Esophagus squamous epithelium (tissue), 4 donors: ENCODE measurements around the gene NRXN3.

Experiments used
- POLR2A ChIP-seq, 4 donors: fragments of 450-650 bp; IDR thresholded peaks; one replicate each; pipeline ENCODE4 v1.6.1; 2017; ENCODE audit warnings: antibody characterized with exemption in 4 of 4, mild to moderate bottlenecking in 4 of 4, moderate library complexity in 3 of 4
- TF ChIP-seq, protein P1 (sequence below), 6 experiments: fragments of 450-650 bp in 4 of 6; fragments of 200-600 bp in 2 of 6; sonication (generic) in 2 of 6; IDR thresholded peaks; one replicate each; pipeline ENCODE4 v1.5.1; 2016 to 2019; ENCODE audit warnings: antibody characterized with exemption in 6 of 6, mild to moderate bottlenecking in 4 of 6, moderate library complexity in 4 of 6

DNA sequence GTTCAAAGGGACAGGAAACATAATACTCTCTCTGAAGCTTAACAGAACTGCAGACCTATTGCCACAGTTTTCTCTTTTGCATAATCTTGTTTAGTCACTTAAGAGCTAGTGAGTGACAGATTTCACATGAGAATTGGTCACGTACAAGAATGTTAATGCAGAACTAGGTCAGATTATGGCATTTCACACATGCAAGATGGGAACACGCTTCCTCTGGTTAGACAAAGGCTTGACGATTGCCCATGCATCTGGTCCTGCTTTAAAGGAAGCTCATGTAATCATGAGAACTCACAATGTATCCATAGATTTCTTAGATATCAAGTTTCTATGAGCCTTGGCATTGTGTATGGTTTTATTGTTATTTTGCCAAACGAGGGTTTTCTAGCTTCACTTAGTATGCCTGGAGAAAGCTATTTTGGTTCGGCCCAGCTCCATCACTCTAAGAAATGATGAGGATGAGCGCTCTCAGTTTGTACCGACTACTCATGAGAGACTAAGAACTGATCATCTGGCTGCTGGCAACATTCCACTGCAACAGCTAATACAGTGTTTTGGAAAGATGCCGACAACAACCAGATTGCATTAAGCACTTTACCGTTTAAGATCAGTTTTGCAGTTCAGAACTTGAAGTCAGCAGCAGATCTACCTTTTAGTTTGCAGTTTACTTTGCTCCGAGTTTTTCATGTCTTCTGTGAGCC lies 1661.2 kb downstream of the NRXN3 start:
- TF ChIP-seq, protein P1, sequence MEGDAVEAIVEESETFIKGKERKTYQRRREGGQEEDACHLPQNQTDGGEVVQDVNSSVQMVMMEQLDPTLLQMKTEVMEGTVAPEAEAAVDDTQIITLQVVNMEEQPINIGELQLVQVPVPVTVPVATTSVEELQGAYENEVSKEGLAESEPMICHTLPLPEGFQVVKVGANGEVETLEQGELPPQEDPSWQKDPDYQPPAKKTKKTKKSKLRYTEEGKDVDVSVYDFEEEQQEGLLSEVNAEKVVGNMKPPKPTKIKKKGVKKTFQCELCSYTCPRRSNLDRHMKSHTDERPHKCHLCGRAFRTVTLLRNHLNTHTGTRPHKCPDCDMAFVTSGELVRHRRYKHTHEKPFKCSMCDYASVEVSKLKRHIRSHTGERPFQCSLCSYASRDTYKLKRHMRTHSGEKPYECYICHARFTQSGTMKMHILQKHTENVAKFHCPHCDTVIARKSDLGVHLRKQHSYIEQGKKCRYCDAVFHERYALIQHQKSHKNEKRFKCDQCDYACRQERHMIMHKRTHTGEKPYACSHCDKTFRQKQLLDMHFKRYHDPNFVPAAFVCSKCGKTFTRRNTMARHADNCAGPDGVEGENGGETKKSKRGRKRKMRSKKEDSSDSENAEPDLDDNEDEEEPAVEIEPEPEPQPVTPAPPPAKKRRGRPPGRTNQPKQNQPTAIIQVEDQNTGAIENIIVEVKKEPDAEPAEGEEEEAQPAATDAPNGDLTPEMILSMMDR (IDR thresholded peaks at IDR 0.05): no peak
- no peak for TF ChIP-seq POLR2A (IDR thresholded peaks at IDR 0.05)
